22Rv1 (cell line): ENCODE results near the gene ANGEL2.

ENCODE experiments used
- ZFX ChIP-seq: fragments of 450-650 bp; IDR thresholded peaks from 2 replicates; pipeline ENCODE4 v1.6.1; 2017; ENCODE audit warnings: antibody characterized with exemption, borderline replicate concordance
- TF ChIP-seq, protein P1 (sequence below): fragments of 450-650 bp; IDR thresholded peaks from 2 replicates; pipeline ENCODE4 v1.5.1; 2017; ENCODE audit warnings: mild to moderate bottlenecking

GRCh38 chr1:212973426-212973825, 42.2 kb downstream of the ANGEL2 start:
- TF ChIP-seq, protein P1, sequence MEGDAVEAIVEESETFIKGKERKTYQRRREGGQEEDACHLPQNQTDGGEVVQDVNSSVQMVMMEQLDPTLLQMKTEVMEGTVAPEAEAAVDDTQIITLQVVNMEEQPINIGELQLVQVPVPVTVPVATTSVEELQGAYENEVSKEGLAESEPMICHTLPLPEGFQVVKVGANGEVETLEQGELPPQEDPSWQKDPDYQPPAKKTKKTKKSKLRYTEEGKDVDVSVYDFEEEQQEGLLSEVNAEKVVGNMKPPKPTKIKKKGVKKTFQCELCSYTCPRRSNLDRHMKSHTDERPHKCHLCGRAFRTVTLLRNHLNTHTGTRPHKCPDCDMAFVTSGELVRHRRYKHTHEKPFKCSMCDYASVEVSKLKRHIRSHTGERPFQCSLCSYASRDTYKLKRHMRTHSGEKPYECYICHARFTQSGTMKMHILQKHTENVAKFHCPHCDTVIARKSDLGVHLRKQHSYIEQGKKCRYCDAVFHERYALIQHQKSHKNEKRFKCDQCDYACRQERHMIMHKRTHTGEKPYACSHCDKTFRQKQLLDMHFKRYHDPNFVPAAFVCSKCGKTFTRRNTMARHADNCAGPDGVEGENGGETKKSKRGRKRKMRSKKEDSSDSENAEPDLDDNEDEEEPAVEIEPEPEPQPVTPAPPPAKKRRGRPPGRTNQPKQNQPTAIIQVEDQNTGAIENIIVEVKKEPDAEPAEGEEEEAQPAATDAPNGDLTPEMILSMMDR: no peak
- TF ChIP-seq ZFX: no peak
